HG03378 (cell line): Measurements from ENCODE around the gene TMX1.

Experiments used
- ATAC-seq: cut with Tn5 transposase; IDR thresholded peaks from one replicate; pipeline ENCODE4 v1.9.1; 2021; ENCODE audit warnings: mild to moderate bottlenecking, moderate library complexity; ENCODE audit not compliant: unreplicated experiment

Gene TMX1

DNA sequence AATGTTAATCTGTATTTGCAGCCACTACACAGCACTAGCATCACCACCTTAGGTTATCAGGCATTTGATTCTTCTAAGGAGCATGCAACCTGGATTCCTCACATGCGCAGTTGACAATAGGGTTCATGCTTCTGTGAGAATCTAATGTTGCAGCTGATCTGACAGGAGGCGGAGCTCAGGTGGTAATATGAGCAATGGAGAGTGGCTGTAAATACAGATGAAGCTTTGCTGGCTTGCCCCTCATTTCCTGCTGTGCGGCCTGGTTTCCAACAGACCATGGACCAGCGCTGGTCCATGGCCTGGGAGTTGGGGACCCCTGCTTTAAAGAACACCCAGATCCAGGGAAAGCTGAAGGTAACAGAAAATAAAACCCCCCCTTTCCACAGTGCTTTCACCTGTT, 51.0 kb downstream of the TMX1 start:
- no peak for ATAC-seq

DNA sequence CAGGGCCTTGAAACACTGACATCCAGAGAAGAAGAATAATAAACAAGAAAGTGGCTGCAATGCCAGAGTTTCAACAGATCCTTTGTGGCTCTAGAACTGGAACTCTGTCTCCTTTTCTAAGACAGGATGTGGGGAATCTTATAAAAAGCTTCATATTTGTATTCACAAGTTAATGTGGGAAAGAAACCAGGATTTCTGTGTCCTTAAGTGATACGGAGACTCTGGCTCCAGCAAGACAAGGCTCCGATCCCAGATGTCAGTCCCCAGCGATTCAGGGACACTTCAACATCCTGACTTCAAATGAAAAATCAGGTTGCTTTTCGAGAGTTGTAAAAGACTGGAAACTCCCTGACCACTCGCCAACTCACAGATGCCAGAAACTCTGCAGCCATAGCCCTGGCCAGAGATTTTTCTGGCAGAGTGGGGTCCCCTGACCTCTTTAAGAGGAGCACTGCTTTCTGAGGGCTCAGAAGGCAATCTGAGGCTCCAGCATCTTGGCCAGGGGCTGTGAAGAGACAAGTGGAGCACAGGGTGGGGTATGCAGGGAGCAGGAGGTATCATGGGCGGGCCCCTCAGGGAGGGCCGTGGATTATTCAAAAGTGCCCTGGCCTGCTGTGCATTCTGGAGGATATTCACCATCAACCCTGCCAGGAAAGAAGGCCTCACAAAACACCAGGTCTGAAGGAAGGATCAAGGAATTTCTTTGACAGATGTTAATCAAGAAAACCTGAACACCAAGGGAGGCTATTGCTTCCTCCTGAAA, 53.3 kb downstream of the TMX1 start:
- ATAC-seq, result no peak

DNA sequence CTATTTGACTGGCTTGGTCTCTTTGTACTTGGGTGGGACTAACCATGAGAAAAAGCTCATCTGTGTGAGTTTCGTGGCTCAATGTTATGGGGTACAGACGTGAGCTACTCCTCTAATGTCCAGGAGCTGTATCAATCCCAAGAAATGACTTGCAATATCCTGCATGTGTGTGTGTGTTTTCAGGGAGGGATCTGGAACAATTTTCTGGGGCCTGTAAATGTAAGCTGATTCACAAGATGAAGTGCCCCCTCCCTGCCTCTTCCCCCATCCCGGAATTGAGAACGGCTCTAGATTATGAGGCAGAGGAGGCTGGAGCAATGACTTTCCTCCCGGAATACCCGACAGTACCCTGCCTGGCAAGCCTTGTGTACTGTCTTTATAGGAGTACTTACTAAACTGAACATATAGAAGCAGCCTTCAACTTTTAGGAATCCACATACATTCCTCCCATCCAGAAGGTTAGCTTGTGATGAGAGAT, 53.9 kb downstream of the TMX1 start:
- no peak for ATAC-seq

DNA sequence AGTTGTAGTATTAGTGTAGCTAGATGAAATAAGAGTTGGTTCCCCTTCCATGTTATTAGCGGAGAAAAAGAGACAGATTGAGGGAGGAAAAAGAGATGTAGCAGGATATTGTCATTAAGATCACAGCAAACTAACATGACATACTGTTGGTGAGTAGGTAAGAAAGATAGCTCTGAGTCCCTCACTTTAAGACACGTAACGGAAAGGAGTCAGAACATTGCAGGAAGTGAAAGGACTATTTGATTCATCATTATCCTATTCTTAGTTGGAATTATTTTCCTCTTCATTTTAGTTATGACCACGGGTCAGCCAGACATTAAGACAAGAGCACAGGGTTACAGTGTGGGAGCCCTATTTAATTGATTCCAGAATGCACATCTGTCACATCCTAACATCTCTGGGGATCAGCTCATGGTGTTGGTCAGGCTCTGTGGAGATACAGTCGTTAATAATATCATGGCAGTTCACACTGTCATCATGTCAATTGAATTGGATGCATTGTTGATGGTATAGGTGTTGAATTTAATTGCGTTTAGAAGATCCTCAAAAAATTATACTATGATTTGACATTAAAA, 55.0 kb downstream of the TMX1 start:
- no peak for ATAC-seq

DNA sequence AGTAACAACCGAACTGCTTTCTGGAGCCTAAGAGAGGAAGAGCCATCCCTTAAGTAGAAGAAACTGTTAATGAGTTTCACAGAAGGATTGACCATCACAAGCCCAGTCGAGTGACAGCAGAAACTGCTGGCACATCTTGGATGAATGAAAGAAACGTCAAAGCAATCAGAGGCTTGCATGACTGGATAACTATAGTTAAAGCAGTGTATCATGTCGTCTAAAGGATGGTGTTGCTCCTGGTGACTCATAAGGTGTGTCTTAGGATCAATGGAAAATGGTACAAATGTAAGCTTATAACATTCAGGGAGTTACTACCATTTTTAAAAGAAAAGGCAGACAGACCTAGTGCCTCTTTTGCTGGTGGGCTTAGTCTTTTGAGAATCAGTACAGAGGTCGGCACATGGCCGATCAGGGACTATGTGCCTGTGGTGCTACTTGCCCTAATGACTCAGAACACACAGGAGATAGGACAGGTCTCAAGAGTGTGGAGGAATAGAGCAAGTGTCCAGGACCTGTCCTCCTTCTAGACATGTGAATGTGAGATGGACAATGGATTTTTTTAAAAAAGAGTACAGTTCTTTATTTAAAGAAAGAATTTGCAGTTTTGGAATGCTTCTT, 55.7 kb downstream of the TMX1 start:
- ATAC-seq, result no peak

DNA sequence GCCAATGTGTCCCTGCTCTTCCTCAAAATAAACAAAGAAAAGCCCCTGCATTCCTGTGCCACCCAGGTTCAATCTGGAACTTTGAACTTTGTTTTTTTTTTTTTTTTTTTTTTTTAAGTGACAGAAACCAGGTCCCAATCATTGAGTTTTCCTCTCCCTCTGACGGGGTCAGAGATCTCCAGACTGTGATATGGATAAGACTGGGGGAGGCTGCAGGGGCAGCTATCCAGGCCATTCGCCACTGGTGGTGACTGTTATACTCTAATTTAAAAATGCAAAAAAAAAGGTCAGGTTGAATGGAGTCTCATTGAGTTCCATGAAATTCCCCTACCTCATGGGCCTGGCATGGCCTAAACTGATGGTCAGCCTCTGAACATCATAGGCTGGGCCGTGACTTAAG, 57.0 kb downstream of the TMX1 start:
- no peak for ATAC-seq

GRCh38 chr14:51298895-51299294, 58.8 kb downstream of the TMX1 start:
- no peak for ATAC-seq

GRCh38 chr14:51302295-51303030, 62.4 kb downstream of the TMX1 start:
- no peak for ATAC-seq

DNA sequence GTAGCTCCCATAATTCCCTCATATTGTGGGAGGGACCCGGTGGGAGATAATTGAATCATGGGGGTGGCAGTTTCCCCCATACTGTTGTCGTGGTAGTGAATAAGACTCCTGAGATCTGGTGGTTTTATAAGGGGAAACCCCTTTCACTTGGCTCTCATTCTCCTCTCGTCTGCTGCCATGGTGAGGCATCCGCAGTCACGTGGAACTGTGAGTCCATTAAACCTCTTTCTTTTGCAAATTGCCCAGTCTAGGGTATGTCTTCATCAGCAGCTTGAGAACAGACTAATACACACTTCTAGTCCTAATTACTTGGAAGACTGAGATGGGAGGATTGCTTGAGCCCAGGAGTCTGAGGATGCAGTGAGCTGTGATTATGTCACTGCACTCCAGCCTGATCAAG, 64.4 kb downstream of the TMX1 start:
- no peak for ATAC-seq

- ATAC-seq, result no peak
These were observed 64.9 kb downstream of the TMX1 start for GRCh38 chr14:51304941-51305340.

DNA sequence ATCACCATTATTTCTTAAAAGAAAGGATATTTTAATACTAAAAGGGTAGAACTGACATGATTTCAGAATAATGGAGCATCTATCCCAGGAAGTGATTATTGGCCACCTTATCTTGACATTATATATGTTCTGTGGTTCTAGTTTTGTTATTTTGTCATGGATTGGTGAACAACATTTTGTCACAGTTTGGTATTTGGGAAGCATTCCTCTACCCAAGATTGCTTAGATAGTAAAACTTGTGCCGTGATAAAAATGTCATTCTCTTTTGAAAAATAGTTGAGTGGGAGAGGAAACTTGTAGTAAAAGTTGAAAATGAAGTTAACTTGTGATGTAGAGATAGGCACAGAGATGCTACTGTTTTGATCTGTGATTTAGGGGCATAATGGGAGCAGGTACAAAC, 65.7 kb downstream of the TMX1 start:
- no peak for ATAC-seq
